ENCODE measurements around the gene PLGRKT.

Gene PLGRKT

GRCh38 chr9:5429873-5430564 is 7.7 kb downstream of the PLGRKT start:
- H3K4me3 ChIP-seq: no peak overlapping the region
- no peak for DNase-seq (ENCODE audit: low spot score)
- no peak overlapping the region for H3K27ac ChIP-seq
- no peak for TF ChIP-seq CTCF (IDR thresholded peaks at IDR 0.05)

- DNase-seq (ENCODE audit: low spot score): no peak
- TF ChIP-seq CTCF (IDR thresholded peaks at IDR 0.05): no peak
- no peak overlapping the region for H3K4me3 ChIP-seq
- H3K27ac ChIP-seq: no peak overlapping the region
These were observed 8.8 kb downstream of the PLGRKT start for GRCh38 chr9:5428794-5429528.

- Histone ChIP-seq H3K4me3 (no peak overlapping the region), H3K27ac (no peak overlapping the region)
- no peak for TF ChIP-seq CTCF (IDR thresholded peaks at IDR 0.05)
- no peak for DNase-seq (ENCODE audit: low spot score)
These were observed 9.6 kb downstream of the PLGRKT start for GRCh38 chr9:5428172-5428571.

- no peak for TF ChIP-seq CTCF (IDR thresholded peaks at IDR 0.05)
- H3K27ac ChIP-seq: no peak overlapping the region
- no peak overlapping the region for H3K4me3 ChIP-seq
- DNase-seq (ENCODE audit: low spot score): no peak
These were observed 10.7 kb downstream of the PLGRKT start for GRCh38 chr9:5427005-5427404.

GRCh38 chr9:5425006-5425628 is 12.6 kb downstream of the PLGRKT start:
- no peak overlapping the region for H3K27ac ChIP-seq
- no peak overlapping the region for H3K4me3 ChIP-seq
- DNase-seq (ENCODE audit: low spot score): no peak
- no peak for TF ChIP-seq CTCF (IDR thresholded peaks at IDR 0.05)

GRCh38 chr9:5422276-5422675 is 15.4 kb downstream of the PLGRKT start:
- H3K4me3 ChIP-seq: no peak overlapping the region
- no peak for DNase-seq (ENCODE audit: low spot score)
- TF ChIP-seq CTCF (IDR thresholded peaks at IDR 0.05): no peak
- H3K27ac ChIP-seq: no peak overlapping the region

Measured in coronary artery (tissue), 2 donors.